ENCODE results near the gene SLC35A5. TPM values are rescaled to one million over a fixed set of nuclear protein-coding genes. Genes with fewer than 3 reads are reported as not detected.
"Not testable (repeated sequence)": the region's sequence is repeated elsewhere in the genome, so short reads cannot be mapped to it uniquely, and the experiment has no call there.

SLC35A5 gene
- total RNA-seq, 1 donor from 2014 or later, result 37.4 TPM

DNA sequence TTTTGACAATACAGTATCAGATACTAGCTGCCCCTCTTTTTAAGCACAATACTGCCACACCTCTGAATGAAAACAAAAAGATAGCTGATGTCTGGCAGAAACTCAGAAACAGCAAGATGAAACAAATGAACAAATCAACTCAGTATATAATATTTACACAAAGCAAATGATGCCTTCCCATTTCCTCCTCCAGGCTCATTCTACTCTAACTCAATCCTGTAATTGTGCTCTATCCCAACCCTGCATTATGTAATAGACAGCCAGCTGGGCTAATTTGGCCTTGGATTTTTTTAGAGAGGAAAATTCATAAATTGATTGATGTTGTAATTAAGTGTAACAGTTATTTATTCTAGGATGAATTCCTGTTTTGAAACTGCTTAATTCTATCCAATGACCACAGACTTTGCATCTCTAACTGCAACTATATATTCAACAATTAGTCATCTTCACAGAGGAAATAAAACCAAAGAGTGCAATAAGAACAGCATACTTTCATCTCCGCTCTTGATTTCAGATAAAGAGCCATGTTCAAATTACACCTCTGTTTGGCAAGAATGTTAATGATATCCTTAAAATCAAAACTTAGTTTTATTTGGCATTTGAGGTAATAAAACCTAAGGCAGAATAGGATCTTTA is 6.2 kb upstream of the SLC35A5 start:
- ATAC-seq (no peak), DNase-seq (no peak)
- Histone ChIP-seq H3K27me3 (ENCODE audit: low read depth) (no peaks in the 10 kb centered on the region), H3K4me1 (peaks cover 47% of the 10 kb centered on the region), H3K9me3 (no peaks in the 10 kb centered on the region), H3K36me3 (peaks cover 12% of the 10 kb centered on the region), H3K4me3 (no peak overlapping the region), H3K27ac (no peak overlapping the region)
- no peak for TF ChIP-seq CTCF (IDR thresholded peaks at IDR 0.05)
- intact Hi-C loops (cut with DNase I), result no loop called here

DNA sequence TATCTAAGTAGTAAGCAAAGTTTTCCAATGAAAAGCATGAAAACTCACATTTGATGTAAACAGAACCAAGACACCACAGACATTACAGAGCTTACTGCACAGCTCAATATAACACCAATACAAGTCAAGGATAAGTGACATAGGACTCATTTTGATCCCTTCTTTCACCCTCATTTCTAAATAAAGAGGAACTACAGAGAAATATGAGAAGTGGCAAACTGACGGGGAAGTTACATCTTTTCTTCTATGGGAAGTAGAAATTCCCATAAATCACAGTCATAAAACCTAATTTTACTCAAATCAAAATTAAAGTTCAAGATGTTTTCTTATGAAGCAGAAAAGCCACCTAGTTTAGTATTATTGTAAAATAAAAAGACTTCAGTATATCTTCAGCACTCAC is 3.9 kb upstream of the SLC35A5 start:
- TF ChIP-seq CTCF (IDR thresholded peaks at IDR 0.05), result no peak
- Histone ChIP-seq H3K9me3 (no peaks in the 10 kb centered on the region), H3K4me3 (no peak overlapping the region), H3K27ac (no peak overlapping the region), H3K4me1 (peaks cover 52% of the 10 kb centered on the region), H3K36me3 (peaks cover 12% of the 10 kb centered on the region), H3K27me3 (ENCODE audit: low read depth) (no peaks in the 10 kb centered on the region)
- DNase-seq, result no peak
- ATAC-seq, result no peak
- intact Hi-C loops (cut with DNase I), result no loop called here

GRCh38 chr3:112560307-112560706 is 1.5 kb upstream of the SLC35A5 start:
- peaks cover 17% of the 10 kb centered on the region for H3K36me3 ChIP-seq
- peak overlapping the region; percentile 94 for H3K27ac ChIP-seq
- DNase-seq, result no peak
- intact Hi-C loops (cut with DNase I), result no loop called here
- ATAC-seq, result no peak
- no peak for TF ChIP-seq CTCF (IDR thresholded peaks at IDR 0.05)
- H3K27me3 ChIP-seq (ENCODE audit: low read depth), result no peaks in the 10 kb centered on the region
- peaks cover 53% of the 10 kb centered on the region for H3K4me1 ChIP-seq
- H3K4me3 ChIP-seq, result peak overlapping the region; percentile 80
- no peaks in the 10 kb centered on the region for H3K9me3 ChIP-seq

- H3K36me3 ChIP-seq, result peaks cover 23% of the 10 kb centered on the region
- H3K4me3 ChIP-seq, result peak overlapping the region; percentile 80
- DNase-seq, result peak; percentile 78
- H3K4me1 ChIP-seq, result peaks cover 47% of the 10 kb centered on the region
- peak; percentile 58 for ATAC-seq
- H3K27me3 ChIP-seq (ENCODE audit: low read depth), result no peaks in the 10 kb centered on the region
- no peaks in the 10 kb centered on the region for H3K9me3 ChIP-seq
- intact Hi-C loops (cut with DNase I), result no loop called here
- TF ChIP-seq CTCF (IDR thresholded peaks at IDR 0.05), result no peak
- H3K27ac ChIP-seq, result peak overlapping the region; percentile 94
Measured at GRCh38 chr3:112560721-112561483, 943 bp upstream of the SLC35A5 start.

DNA sequence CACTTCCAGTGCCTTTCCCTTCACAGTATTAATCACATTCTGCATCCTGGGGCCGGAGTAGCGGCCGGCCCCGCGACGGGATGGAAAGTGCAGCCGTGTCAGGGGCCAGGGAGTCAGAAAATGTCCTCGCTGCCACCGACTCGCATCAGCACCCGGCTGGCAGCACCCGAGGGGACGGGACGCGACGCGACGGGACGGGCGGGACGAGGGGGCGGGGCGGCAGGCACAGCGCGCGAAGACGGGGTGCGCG is 436 bp upstream of the SLC35A5 start:
- ATAC-seq (peak; percentile 82 to 84), DNase-seq (no peak)
- intact Hi-C loops (cut with DNase I), result no loop called here
- TF ChIP-seq CTCF (IDR thresholded peaks at IDR 0.05), result no peak
- Histone ChIP-seq H3K4me3 (peak overlapping the region; percentile 80), H3K4me1 (peaks cover 44% of the 10 kb centered on the region), H3K9me3 (no peaks in the 10 kb centered on the region), H3K27me3 (ENCODE audit: low read depth) (no peaks in the 10 kb centered on the region), H3K36me3 (peaks cover 26% of the 10 kb centered on the region), H3K27ac (peak overlapping the region; percentile 94)

- H3K27ac ChIP-seq; ATAC-seq; intact Hi-C loops (cut with DNase I); H3K9me3 ChIP-seq; H3K27me3 ChIP-seq (ENCODE audit: low read depth); H3K4me3 ChIP-seq: not testable (repeated sequence)
- peak; percentile 63 for DNase-seq
- H3K4me1 ChIP-seq, result peaks cover 31% of the 10 kb centered on the region
- peaks cover 32% of the 10 kb centered on the region for H3K36me3 ChIP-seq
Measured at GRCh38 chr3:112564247-112564939, 2.5 kb downstream of the SLC35A5 start.
